Astrocyte of the spinal cord (primary cell): ENCODE results near the gene TPST2.

Source experiments
- DNase-seq: peaks from one replicate; pipeline ENCODE4 v3.0.0; 2011; ENCODE audit warnings: low read depth, low spot score
- H3K4me3 ChIP-seq: 2 replicates; pipeline ENCODE4 v1.5.1; 2011; ENCODE audit warnings: low read depth, mild to moderate bottlenecking, low read length, moderate library complexity
- CTCF ChIP-seq: IDR thresholded peaks from 2 replicates; pipeline ENCODE4 v1.5.1; 2012; ENCODE audit warnings: low read depth, mild to moderate bottlenecking, low read length, inconsistent platforms
- in situ Hi-C: cut with HindIII; loops from 2 replicates; pipeline ENCODE4 v1.10.0; 2017; ENCODE audit warnings: low sequenced_read_pairs

The TPST2 gene

GRCh38 chr22:26553056-26553752 is 36.7 kb downstream of the TPST2 start:
- DNase-seq: peak; percentile 85
- no peak overlapping the region for H3K4me3 ChIP-seq
- no peak for TF ChIP-seq CTCF
- in situ Hi-C loops: no loop called here

DNA sequence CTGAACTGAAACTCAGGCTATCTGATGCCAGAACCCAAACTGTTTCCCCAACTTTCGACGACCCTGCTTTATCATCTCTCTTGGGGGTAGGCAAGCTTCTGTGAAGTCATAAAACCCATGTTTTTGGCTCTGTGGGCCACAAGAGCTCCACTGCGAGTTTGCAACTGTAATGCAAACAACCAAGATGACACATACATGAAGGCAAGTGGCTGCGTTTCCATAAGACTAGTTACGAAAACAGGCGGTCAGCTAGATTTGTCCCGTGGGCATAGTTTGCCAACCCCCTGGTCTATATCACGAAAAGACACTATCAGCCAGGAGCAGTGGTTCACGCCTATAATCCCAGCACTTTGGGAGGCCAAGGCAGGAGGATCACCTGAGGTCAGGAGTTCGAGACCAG is 37.5 kb downstream of the TPST2 start:
- no peak overlapping the region for H3K4me3 ChIP-seq
- in situ Hi-C loops: no loop called here
- TF ChIP-seq CTCF: no peak
- DNase-seq: peak; percentile 34

DNA sequence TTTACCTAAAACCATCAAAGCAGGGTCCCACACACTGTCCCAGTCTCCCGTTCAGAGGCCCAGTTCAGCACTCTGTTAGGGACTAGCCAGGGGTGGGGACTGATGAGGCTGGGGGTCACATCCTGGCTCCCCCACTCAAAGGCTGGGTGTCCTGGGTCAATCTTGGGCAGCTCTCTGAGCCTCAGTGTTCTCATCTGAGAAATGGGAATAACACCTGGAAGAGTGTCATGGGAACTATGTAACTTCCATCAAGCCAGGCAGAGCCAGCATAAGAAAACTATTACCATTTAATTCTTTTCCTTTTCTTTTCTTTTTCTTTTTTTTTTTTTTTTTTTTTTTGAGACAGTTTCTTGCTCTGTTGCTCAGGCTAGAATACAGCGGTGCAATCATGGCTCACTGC is 38.4 kb downstream of the TPST2 start:
- in situ Hi-C loops: no loop called here
- TF ChIP-seq CTCF: no peak
- DNase-seq: no peak
- H3K4me3 ChIP-seq: no peak overlapping the region

- no peak for TF ChIP-seq CTCF
- in situ Hi-C loops: no loop called here
- peak; percentile 94 for DNase-seq
- no peak overlapping the region for H3K4me3 ChIP-seq
Observed at GRCh38 chr22:26550498-26551033, 39.4 kb downstream of the TPST2 start.

GRCh38 chr22:26549902-26550497 is 39.9 kb downstream of the TPST2 start:
- in situ Hi-C loops: no loop called here
- TF ChIP-seq CTCF: no peak
- no peak for DNase-seq
- no peak overlapping the region for H3K4me3 ChIP-seq

- in situ Hi-C loops: no loop called here
- no peak for TF ChIP-seq CTCF
- DNase-seq: no peak
- no peak overlapping the region for H3K4me3 ChIP-seq
Observed at GRCh38 chr22:26548984-26549383, 40.9 kb downstream of the TPST2 start.
